Measurements from ENCODE around the gene EVPLL. TPM values are rescaled to one million over a fixed set of nuclear protein-coding genes. Genes with fewer than 3 reads are reported as not detected.
"Not testable (repeated sequence)": the region's sequence is repeated elsewhere in the genome, so short reads cannot be mapped to it uniquely, and the experiment has no call there.

Gene EVPLL
- total and polyA plus RNA-seq, 4 donors, result 1.1 to 4.3 (median 3.0) TPM

DNA sequence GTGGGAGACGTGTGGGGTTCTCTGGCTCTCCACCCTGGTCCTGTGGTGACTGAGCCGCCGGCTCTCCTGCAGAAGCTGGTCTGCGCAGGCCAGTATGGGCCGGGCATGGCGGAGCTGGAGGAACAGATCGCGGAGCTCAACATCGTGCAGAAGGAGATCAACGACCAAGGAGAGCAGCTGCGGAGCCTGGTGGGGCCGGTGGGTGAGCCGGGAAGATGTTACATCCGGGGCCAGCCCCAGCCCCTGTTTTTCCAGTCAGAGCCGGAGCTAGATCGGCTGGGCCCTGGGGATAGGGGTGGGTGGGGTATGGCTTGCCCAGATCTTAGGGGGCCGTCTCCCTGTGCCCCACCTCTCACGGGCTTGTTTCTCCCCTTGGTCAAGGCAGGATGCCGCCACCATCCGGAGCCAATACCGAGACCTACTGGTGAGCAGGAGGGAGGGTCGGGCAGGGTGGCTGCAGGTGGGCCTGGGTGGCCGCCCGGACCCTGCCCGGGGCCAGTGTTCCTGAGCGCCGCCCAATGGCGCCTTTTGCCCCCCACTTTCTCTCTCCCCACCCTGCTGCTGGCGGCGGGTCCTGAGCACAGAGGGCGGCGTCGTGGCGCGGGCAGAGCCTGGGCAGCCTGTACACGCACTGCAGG, 5.0 kb downstream of the EVPLL start:
- Histone ChIP-seq H3K4me3 (no peak overlapping the region), H3K27me3 (ENCODE audit: control insufficient read depth in 3 of 3, insufficient read depth in 3 of 3, low read length in 2 of 3) (peaks cover 0 to 2% (median 0%) of the 10 kb centered on the region in 3 donors), H3K36me3 (ENCODE audit: control insufficient read depth in 4 of 4, insufficient read depth in 4 of 4, low read length in 4 of 4) (no peaks in the 10 kb centered on the region), H3K9me3 (ENCODE audit: control insufficient read depth in 4 of 4, insufficient read depth in 3 of 4, low read length in 3 of 4) (peaks cover 0 to 1% (median 0%) of the 10 kb centered on the region in 4 donors), H3K9ac (ENCODE audit: insufficient read depth in 1 of 2, low read length in 2 of 2) (no peak overlapping the region), H3K4me1 (ENCODE audit: control insufficient read depth in 5 of 5, insufficient read depth in 5 of 5, low read length in 5 of 5) (peaks cover 0 to 3% (median 0%) of the 10 kb centered on the region in 5 donors), H3K27ac (ENCODE audit: low read depth in 1 of 2, low read length in 1 of 2) (no peak overlapping the region)
- 68 to 72% methylated on average over 36 of the region's 36 CpGs for WGBS, 2 donors
- DNase-seq (no peak), ATAC-seq (ENCODE audit: insufficient read depth, low FRiP score) (no peak)
- TF ChIP-seq, protein P1, sequence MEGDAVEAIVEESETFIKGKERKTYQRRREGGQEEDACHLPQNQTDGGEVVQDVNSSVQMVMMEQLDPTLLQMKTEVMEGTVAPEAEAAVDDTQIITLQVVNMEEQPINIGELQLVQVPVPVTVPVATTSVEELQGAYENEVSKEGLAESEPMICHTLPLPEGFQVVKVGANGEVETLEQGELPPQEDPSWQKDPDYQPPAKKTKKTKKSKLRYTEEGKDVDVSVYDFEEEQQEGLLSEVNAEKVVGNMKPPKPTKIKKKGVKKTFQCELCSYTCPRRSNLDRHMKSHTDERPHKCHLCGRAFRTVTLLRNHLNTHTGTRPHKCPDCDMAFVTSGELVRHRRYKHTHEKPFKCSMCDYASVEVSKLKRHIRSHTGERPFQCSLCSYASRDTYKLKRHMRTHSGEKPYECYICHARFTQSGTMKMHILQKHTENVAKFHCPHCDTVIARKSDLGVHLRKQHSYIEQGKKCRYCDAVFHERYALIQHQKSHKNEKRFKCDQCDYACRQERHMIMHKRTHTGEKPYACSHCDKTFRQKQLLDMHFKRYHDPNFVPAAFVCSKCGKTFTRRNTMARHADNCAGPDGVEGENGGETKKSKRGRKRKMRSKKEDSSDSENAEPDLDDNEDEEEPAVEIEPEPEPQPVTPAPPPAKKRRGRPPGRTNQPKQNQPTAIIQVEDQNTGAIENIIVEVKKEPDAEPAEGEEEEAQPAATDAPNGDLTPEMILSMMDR (IDR thresholded peaks at IDR 0.05; ENCODE audit: control extremely low read depth, extremely low read depth), result no peak

DNA sequence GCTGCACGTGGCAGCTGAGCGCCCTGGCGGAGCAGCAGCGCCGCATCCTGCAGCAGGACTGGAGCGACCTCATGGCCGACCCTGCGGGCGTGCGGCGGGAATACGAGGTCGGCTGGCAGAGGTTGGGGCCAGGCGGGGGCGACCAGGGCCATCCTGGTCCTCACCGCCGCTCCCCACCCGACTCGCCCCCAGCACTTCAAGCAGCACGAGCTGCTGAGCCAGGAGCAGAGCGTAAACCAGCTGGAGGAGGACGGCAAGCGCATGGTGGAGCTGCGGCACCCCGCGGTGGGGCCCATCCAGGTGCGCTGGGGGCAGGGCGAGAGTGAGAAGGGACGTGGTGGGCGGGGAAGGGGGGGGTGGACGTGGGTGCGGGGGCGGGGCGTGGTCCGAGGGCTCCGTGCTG, 5.5 kb downstream of the EVPLL start:
- peak in 1 of 3 donors; percentile 17 for DNase-seq
- not testable (repeated sequence) for ATAC-seq (ENCODE audit: insufficient read depth, low FRiP score); H3K9me3 ChIP-seq (ENCODE audit: control insufficient read depth in 4 of 4, insufficient read depth in 3 of 4, low read length in 3 of 4); H3K4me3 ChIP-seq; H3K27ac ChIP-seq (ENCODE audit: low read depth in 1 of 2, low read length in 1 of 2); H3K4me1 ChIP-seq (ENCODE audit: control insufficient read depth in 5 of 5, insufficient read depth in 5 of 5, low read length in 5 of 5); H3K27me3 ChIP-seq (ENCODE audit: control insufficient read depth in 3 of 3, insufficient read depth in 3 of 3, low read length in 2 of 3); H3K9ac ChIP-seq (ENCODE audit: insufficient read depth in 1 of 2, low read length in 2 of 2); H3K36me3 ChIP-seq (ENCODE audit: control insufficient read depth in 4 of 4, insufficient read depth in 4 of 4, low read length in 4 of 4)
- WGBS, 2 donors, result 30 to 35% methylated on average over 31 to 36 of the region's 36 CpGs

DNA sequence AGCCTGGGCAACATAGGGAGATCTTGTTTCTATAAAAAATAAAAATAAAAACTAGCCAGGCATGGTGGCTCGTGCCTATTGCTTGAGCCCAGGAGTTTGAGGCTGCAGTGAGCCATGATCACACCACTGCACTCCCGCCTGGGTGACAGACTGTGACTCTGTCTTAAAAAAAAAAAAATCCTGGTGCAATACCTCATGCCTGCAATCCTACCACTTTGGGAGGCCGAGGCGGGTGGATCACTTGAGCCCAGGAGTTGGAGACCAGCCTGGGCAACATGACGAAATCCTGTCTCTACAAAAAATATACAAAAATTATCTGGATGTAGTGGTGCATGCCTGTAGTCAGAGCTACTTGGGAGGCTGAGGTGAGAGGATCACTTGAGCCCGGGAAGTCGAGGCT, 6.7 kb downstream of the EVPLL start:
- ATAC-seq (ENCODE audit: insufficient read depth, low FRiP score); H3K27ac ChIP-seq (ENCODE audit: low read depth in 1 of 2, low read length in 1 of 2); H3K36me3 ChIP-seq (ENCODE audit: control insufficient read depth in 4 of 4, insufficient read depth in 4 of 4, low read length in 4 of 4); H3K9ac ChIP-seq (ENCODE audit: insufficient read depth in 1 of 2, low read length in 2 of 2); H3K9me3 ChIP-seq (ENCODE audit: control insufficient read depth in 4 of 4, insufficient read depth in 3 of 4, low read length in 3 of 4); H3K27me3 ChIP-seq (ENCODE audit: control insufficient read depth in 3 of 3, insufficient read depth in 3 of 3, low read length in 2 of 3); DNase-seq; H3K4me3 ChIP-seq; H3K4me1 ChIP-seq (ENCODE audit: control insufficient read depth in 5 of 5, insufficient read depth in 5 of 5, low read length in 5 of 5): not testable (repeated sequence)
- 79 to 84% methylated on average over 7 of the region's 7 CpGs for WGBS, 2 donors

DNA sequence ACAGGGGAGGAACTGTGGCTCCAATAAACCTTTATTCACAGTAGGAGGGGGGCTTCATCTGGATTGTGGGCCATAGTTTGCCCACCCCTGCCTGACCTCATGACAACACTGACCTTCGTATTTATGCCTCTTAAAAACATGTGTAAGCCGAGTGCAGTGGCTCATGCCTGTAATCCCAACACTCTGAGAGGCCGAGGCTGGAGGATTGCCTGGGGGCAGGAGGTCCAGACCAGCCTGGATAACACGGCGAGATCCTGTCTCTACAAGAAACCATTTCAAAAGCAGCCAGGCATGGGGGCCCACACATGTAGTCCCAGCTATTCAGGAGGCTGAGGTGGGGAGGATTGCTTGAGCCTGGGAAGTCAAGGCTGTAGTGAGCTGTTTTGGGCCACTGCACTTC, 10.0 kb downstream of the EVPLL start:
- not testable (repeated sequence) for H3K4me3 ChIP-seq; H3K9ac ChIP-seq (ENCODE audit: insufficient read depth in 1 of 2, low read length in 2 of 2); H3K27ac ChIP-seq (ENCODE audit: low read depth in 1 of 2, low read length in 1 of 2); DNase-seq; ATAC-seq (ENCODE audit: insufficient read depth, low FRiP score); H3K36me3 ChIP-seq (ENCODE audit: control insufficient read depth in 4 of 4, insufficient read depth in 4 of 4, low read length in 4 of 4); H3K9me3 ChIP-seq (ENCODE audit: control insufficient read depth in 4 of 4, insufficient read depth in 3 of 4, low read length in 3 of 4); H3K4me1 ChIP-seq (ENCODE audit: control insufficient read depth in 5 of 5, insufficient read depth in 5 of 5, low read length in 5 of 5); H3K27me3 ChIP-seq (ENCODE audit: control insufficient read depth in 3 of 3, insufficient read depth in 3 of 3, low read length in 2 of 3)
- WGBS, 2 donors, result 83 to 98% methylated on average over 5 of the region's 5 CpGs

DNA sequence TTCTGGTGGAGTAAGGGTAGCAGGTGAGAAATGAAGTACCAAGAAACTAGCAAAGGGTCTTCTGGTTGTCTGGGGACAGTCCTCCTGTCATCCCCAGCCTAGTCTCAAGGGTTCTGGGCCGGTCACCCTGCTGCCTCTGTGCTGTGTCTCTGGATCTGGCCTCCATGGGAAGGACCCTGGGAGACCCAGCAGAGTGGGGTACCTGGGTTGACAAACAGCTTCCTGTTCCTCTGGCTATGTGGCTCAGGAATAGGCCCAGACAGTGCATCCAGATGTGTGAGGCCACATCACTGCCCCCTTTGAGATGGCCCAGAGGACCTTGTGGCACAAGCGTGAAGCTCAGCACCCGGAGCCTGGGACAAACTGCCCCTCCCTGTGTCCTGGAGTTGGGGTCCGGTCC, 10.7 kb downstream of the EVPLL start:
- ATAC-seq (ENCODE audit: insufficient read depth, low FRiP score); H3K4me3 ChIP-seq; H3K9me3 ChIP-seq (ENCODE audit: control insufficient read depth in 4 of 4, insufficient read depth in 3 of 4, low read length in 3 of 4); H3K27ac ChIP-seq (ENCODE audit: low read depth in 1 of 2, low read length in 1 of 2); H3K4me1 ChIP-seq (ENCODE audit: control insufficient read depth in 5 of 5, insufficient read depth in 5 of 5, low read length in 5 of 5); H3K27me3 ChIP-seq (ENCODE audit: control insufficient read depth in 3 of 3, insufficient read depth in 3 of 3, low read length in 2 of 3); H3K9ac ChIP-seq (ENCODE audit: insufficient read depth in 1 of 2, low read length in 2 of 2); DNase-seq; H3K36me3 ChIP-seq (ENCODE audit: control insufficient read depth in 4 of 4, insufficient read depth in 4 of 4, low read length in 4 of 4): not testable (repeated sequence)
- WGBS, 2 donors, result 81 to 84% methylated on average over 4 of the region's 4 CpGs

DNA sequence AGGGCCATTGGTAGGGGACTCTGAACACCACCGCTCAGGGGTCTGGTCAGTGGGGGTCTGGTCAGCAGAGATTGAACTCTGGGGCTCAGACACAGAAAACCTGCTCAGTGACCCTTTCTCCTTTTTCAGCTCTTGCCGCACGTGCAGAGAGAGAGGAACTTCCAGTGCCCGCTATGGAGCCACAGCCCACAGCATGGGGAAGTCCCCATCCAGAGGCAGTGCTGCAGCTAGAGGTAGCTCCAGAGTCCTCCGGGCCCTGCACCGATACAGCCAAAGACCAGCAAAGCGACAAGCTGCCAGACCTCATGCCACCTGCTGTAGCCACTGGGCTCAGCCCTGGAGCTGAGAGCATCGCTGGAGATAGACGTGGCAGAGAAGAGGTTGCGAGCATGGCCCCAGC, 11.2 kb downstream of the EVPLL start:
- H3K4me3 ChIP-seq; H3K36me3 ChIP-seq (ENCODE audit: control insufficient read depth in 4 of 4, insufficient read depth in 4 of 4, low read length in 4 of 4); DNase-seq; H3K9me3 ChIP-seq (ENCODE audit: control insufficient read depth in 4 of 4, insufficient read depth in 3 of 4, low read length in 3 of 4); ATAC-seq (ENCODE audit: insufficient read depth, low FRiP score); H3K9ac ChIP-seq (ENCODE audit: insufficient read depth in 1 of 2, low read length in 2 of 2); H3K27me3 ChIP-seq (ENCODE audit: control insufficient read depth in 3 of 3, insufficient read depth in 3 of 3, low read length in 2 of 3); H3K4me1 ChIP-seq (ENCODE audit: control insufficient read depth in 5 of 5, insufficient read depth in 5 of 5, low read length in 5 of 5); H3K27ac ChIP-seq (ENCODE audit: low read depth in 1 of 2, low read length in 1 of 2): not testable (repeated sequence)
- 46 to 54% methylated on average over 3 of the region's 10 CpGs for WGBS, 2 donors

DNA sequence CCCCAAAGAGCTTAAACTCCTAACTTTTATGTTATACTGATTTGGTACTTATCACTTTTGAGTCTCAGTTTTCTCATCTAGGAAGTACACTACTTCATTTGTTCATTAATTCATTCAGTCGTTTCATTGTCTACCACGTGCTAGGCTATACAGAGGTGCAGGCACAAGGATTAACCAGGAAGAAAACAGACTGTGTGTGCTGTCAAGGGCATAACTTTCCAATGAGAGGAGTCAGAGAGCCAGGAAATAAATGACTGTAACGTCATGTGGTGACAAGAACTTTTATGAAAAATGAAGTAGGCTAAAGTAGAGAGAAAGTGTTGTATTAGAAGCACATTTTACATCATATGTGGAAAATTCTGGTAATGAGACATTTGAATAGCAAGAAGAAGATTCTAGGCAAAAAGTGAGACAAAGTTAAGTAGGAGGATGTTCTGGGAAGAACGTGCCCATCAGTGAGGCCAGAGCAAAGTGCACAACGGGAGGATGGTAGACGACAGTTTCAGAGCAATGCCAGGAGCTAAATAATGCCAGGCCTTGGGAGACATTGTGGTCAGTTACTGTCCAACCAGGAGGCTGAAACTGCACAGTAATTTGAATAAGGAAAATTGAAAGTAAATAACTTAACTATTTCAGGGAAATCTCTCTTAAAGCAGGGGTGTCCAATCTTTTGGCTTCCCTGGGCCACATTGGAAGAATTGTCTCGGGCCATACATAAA, 24.5 kb downstream of the EVPLL start:
- not testable (repeated sequence) for DNase-seq, H3K4me3 ChIP-seq
- 60 to 70% methylated on average over 5 to 7 of the region's 7 CpGs for WGBS, 2 donors

More for the DNA sequence above, 24.5 kb downstream of the EVPLL start:
- H3K36me3 ChIP-seq (ENCODE audit: control insufficient read depth in 4 of 4, insufficient read depth in 4 of 4, low read length in 4 of 4); H3K4me1 ChIP-seq (ENCODE audit: control insufficient read depth in 5 of 5, insufficient read depth in 5 of 5, low read length in 5 of 5); H3K27me3 ChIP-seq (ENCODE audit: control insufficient read depth in 3 of 3, insufficient read depth in 3 of 3, low read length in 2 of 3); ATAC-seq (ENCODE audit: insufficient read depth, low FRiP score); H3K9ac ChIP-seq (ENCODE audit: insufficient read depth in 1 of 2, low read length in 2 of 2); H3K27ac ChIP-seq (ENCODE audit: low read depth in 1 of 2, low read length in 1 of 2); H3K9me3 ChIP-seq (ENCODE audit: control insufficient read depth in 4 of 4, insufficient read depth in 3 of 4, low read length in 3 of 4): not testable (repeated sequence)
